Coronary artery (tissue), 2 donors: ENCODE measurements around the gene DGKQ.

ENCODE experiments used
- DNase-seq: peaks from one replicate; pipeline ENCODE4 v3.0.0-alpha.2; 2017; ENCODE audit warnings: low spot score
- H3K27ac ChIP-seq, 2 donors: fragments of 200-600 bp; sonication (generic); one replicate each; pipeline ENCODE4 v1.5.1; 2016 to 2019
- H3K4me3 ChIP-seq: fragments of 200-600 bp; sonication (generic); 2 replicates; pipeline ENCODE4 v1.5.1; 2016; ENCODE audit warnings: mild to moderate bottlenecking, moderate library complexity
- TF ChIP-seq, protein P1 (sequence below): fragments of 200-600 bp; sonication (generic); IDR thresholded peaks from one replicate; pipeline ENCODE4 v1.5.1; 2019; ENCODE audit warnings: antibody characterized with exemption

The DGKQ gene

DNA sequence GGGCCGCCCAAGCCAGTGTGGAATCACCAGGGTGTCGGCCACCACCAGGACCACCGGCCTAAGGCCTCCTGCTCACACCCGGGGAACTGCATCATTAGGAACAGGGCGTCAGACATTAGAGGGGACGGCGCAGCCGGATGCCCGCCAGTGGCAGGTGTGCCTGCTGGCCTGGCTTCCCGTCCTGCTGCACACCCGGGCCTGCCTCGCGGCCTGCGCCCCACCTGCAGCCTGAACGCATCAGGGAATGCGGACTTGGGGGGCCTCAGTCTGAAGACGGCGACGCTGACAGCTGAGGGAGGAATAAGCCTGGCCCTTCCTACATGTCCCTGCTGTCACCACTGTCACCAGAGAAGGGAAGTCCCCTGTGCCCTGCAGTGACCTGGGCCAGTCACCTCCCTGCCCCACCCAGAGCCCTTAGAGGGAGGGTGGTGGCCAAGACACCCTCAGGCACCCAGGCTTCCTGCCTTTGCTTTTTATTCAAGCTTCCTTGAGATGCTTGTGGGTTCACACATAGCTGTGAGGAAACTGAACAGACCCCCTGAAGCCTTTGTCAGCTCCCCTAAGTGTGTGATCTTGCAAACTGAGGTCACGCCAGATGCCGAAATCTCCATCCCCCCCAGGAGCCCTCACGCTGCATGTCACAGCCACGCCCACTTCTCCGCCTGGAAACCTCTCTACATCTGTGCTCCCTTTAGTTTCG is 3.2 kb downstream of the DGKQ start:
- Histone ChIP-seq H3K4me3 (no peak overlapping the region), H3K27ac (no peak overlapping the region)
- DNase-seq = no peak
- TF ChIP-seq, protein P1, sequence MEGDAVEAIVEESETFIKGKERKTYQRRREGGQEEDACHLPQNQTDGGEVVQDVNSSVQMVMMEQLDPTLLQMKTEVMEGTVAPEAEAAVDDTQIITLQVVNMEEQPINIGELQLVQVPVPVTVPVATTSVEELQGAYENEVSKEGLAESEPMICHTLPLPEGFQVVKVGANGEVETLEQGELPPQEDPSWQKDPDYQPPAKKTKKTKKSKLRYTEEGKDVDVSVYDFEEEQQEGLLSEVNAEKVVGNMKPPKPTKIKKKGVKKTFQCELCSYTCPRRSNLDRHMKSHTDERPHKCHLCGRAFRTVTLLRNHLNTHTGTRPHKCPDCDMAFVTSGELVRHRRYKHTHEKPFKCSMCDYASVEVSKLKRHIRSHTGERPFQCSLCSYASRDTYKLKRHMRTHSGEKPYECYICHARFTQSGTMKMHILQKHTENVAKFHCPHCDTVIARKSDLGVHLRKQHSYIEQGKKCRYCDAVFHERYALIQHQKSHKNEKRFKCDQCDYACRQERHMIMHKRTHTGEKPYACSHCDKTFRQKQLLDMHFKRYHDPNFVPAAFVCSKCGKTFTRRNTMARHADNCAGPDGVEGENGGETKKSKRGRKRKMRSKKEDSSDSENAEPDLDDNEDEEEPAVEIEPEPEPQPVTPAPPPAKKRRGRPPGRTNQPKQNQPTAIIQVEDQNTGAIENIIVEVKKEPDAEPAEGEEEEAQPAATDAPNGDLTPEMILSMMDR = no peak

DNA sequence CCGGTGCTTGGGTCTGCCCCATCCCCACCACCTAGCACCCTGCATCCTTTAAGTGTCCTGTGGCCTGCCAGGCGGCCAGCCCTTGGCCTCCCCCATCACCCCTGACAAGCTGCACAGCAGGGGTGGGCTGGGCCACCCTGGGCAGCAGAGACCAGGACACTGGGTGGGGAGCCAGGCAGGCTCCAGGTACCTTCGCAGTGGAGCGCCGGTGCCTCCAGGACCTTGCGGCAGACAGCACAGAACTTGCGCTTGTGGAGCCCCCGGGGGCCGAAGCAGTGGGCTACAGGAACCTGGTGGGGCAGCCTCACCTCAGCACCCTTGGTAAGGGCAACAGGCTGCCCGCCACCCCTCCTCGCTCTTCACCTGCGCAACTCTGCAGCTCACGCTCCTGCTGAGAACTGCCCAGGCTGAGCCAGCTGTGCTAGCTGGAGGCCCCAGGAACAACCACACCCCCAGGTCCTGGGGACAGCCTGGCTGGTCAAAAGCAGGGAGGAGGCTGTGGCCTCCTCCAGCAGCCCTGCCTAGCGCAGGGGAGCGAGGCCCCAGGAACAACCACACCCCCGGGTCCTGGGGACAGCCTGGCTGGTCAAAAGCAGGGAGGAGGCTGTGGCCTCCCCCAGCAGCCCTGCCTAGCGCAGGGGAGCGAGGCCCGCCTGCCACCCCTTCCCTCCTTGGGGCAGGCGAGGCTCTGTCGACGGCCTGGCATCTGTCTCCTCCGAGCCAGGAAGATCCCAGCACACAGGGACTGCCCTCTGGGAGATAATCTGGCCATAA is 4.6 kb downstream of the DGKQ start:
- TF ChIP-seq, protein P1 = no peak
- no peak for DNase-seq
- Histone ChIP-seq H3K4me3 (no peak overlapping the region), H3K27ac (no peak overlapping the region)

DNA sequence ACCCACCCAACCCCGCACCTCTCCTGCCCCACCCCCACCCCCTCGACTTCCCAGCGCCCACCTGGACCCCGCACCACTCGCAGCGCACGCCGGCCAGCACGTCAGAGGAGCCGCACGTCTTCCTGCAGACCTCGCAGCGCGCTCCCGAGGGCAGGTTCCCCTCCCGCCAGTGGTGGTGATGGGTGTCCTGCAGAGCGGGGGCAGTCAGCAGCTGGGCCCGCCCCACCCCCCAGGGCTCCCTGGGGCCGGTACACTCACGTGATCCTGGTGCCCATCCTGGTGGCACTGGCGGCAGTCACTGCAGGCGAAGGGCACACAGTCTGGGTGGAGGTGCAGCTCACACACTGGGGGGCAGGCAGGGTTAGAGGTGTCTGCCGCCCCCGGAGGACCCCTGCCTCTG is 5.1 kb downstream of the DGKQ start:
- TF ChIP-seq, protein P1 = no peak
- Histone ChIP-seq H3K4me3 (no peak overlapping the region), H3K27ac (no peak overlapping the region)
- DNase-seq = no peak

DNA sequence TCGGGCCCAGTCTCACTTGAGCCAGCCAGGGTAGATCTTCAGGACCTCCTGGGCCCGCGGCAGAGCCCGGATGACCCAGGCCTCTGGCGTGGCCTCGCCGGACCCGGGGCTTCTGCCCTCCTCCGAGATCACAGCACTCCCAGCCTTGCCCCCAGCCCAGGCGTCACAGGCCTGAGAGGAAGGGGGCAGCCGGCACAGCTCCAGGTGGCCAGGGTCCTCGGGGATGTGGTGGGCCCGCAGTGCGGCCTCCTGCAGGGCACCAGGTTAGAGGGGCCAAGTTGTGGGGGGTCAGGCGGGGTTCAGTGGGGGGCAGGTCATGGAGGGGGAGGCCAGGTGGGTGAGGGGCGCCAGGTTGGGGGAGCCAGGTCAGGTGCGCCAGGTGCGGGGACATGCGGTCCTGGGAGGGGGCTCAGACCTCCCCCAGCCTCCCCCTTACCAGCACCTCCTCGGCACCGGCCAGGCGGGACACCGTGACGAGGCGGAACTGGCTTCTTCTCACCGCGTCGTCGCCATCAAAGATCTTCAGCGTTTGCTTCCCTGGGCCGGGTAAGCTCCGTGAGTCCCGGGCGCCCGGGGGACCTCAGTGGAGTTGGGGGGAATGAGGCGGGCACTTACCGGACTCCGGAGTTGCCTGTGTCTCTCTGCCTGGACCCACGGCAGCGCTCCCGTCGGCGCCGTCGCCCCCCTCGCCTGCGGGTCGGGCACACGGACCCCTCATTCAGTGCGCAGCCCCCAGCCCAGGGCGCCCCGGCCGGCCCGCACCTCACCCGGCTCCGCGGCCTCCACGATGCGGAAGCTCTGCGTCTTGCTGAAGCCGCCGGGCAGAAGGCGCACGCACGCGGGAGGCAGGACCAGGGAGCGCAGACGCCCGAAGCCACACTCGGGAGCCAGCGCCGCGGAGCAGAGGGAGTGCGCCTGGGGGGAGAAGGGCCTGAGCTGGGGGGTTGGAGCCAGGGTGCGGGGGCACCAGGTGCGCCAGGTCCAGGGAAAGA is 6.0 kb downstream of the DGKQ start:
- DNase-seq = no peak
- Histone ChIP-seq H3K4me3 (no peak overlapping the region), H3K27ac (no peak overlapping the region)
- TF ChIP-seq, protein P1 = no peak

DNA sequence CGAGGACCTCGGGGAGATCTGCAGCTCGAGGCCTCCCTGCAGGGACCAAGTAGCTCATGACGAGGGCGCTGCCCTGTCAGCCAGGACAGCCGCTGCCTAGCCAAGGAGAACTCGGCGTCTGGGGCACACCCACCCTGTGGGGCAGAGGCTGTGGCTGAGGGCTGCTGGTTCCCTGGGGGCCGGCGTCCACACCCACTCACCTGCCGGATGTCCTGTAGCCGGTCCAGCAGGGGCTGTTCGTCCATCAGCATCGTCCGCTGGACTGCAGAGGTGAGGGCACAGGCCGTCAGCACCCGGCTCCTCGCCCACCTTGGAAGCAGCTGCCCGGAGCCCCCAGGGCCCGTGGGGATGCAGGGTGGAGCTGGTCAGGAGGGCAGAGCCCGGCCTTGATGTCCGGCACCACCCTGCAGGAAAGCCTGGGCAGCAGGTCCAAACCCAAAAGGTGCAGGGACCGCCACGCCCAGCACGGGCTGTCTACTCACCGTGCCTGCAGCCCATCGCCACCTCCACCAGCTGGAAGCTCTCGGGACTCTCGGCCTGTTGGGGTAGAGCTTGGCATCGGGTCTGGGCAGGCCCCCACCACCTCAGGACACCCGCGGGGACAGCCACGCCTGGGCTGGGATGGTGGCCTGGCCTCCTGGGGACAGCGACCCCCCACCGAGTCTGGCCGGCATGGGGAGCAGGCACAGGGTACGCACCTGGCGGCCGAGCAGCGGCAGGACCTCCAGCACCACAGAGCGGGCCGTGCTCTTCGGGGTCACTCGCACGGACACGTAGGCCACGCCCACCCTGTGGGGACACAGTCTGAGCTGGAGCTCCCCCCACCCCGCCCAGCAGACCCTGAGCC is 6.9 kb downstream of the DGKQ start:
- DNase-seq = no peak
- TF ChIP-seq, protein P1 = no peak
- H3K4me3 ChIP-seq = no peak overlapping the region
- H3K27ac ChIP-seq = no peak overlapping the region

DNA sequence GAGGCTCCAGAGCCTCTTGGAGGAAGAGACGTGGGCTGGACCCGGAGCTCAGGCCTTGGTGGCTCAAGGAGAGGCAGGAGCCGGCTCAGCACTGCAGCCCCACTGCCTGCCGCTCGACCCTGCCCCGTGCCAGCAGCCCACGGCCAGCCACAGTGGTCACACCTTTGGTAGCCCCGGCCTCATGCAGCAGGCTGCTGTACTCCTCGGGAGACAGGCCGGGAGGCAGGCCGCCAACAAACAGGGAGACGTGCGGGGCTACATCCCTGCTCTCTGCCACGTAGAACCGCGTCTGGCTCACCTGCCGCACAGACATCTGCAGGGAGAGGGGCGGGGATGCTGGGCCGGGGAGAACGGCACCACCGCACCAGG is 7.6 kb downstream of the DGKQ start:
- no peak for DNase-seq
- TF ChIP-seq, protein P1 = no peak
- H3K27ac ChIP-seq = no peak overlapping the region
- no peak overlapping the region for H3K4me3 ChIP-seq
